NCI-H2196 treated with DMSO at 0.1 percent for 48 hours (cell line): Measurements from ENCODE around the gene FBXO44.

ENCODE experiments used
- DNase-seq: peaks from one replicate; lab custom pipeline; 2025; ENCODE audit not compliant: unreplicated experiment; lab: John Stamatoyannopoulos, UW

The FBXO44 gene

DNA sequence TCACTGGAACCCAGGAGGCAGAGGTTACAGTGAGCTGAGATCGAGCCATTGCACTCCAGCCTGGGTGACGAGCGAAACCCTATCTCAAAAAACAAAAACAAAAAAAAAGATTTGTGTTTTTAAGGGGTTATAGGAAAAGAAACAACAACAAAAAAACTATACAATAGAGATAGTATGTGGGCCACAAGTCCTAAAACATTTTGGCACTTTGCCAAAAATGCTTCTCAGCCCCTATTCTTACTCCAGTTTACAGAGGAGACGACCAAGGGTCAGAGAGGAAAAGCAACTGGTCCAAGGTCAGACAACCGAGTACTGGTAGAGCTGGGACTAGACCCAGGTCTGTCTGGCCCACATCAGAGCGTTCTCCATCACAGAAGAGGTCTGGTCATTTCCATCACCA lies 3.0 kb downstream of the FBXO44 start:
- no peak for DNase-seq

DNA sequence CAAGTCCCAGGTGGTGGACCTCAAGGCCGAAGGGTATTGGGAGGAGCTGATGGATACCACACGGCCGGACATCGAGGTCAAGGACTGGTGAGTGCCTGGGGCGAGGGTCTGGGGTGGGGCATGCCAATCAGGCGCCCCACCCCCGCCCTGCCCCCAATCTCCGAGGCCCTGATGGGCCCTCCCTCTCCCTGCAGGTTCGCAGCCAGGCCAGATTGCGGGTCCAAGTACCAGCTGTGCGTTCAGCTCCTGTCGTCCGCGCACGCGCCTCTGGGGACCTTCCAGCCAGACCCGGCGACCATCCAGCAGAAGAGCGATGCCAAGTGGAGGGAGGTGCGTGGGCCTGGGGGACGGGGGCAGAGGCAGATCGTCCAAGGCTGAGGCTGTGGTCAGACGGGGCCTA lies 3.9 kb downstream of the FBXO44 start:
- no peak for DNase-seq

DNA sequence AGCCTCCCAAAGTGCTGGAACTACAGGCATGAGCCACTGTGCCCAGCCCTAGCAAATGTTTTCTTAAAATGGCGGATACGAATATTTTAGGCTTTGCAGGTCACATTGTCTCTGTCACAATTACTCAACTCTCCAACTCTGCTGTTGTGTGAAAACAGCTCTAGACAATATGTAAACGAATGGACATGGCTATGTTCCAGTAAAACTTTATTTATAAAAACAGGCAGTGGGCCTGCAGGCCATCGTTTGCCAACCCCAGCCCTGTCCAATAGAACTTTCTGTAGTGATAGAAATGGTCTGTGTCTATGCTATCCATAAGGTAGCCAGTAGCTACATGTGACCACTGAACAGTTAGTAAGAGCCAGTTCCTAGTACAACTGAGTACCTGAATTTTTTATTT lies 5.1 kb downstream of the FBXO44 start:
- no peak for DNase-seq

DNA sequence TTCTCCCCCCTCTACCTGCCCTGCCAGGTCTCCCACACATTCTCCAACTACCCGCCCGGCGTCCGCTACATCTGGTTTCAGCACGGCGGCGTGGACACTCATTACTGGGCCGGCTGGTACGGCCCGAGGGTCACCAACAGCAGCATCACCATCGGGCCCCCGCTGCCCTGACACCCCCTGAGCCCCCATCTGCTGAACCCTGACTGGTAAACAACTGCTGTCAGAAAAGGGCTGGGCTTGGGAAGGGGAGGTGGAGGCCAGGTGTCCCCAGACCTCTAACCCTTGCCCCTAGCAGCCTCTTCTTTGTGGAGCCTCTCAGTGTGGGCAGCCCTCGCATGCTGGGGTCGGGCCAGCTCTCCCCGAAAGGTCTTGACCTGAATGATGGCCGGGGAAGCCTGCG lies 6.4 kb downstream of the FBXO44 start:
- DNase-seq, result no peak

DNA sequence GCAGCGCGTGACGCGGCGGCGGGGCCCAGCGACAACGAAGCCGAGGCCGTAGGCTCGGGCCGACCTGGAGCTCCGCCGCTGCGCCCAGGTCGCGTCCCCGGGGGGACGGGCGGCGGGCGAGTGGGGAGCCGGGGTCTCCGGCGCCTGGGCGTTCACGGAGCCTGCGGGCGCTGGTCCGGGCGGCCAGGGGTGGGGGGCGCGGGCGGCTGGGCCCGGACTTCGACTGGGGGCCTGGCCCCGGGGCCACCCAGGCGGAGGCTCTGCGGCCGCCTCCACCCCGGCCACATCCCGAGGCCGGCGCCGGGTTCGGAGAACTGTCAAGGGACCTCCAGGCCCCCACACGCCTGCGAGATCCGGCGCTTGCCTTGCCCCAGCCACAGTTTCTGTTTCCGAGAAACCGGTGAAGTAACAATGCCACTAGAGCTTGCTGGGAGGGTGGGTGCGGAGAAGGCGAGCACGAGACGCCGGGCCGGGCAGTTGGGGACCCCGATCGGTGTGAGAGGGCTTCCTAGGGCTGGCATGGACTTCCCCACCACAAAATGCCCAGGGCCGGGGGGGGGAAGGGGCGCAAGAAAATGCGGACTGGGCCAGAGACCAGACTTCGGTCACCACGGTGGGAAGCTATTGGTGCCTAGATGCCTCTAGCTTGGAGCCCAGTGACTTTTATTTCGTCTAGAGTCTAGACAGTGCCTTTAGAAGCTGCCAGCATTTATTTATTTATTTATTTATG lies 9.8 kb downstream of the FBXO44 start:
- DNase-seq, result peak; percentile 10

DNA sequence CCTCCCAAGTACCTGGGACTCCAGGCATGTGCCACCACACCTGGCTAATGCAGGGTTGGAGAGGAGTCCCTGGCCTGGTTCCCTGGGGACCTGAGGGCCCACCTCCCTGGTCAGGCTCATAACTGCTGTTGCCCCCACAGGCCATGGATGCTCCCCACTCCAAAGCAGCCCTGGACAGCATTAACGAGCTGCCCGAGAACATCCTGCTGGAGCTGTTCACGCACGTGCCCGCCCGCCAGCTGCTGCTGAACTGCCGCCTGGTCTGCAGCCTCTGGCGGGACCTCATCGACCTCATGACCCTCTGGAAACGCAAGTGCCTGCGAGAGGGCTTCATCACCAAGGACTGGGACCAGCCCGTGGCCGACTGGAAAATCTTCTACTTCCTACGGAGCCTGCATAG lies 13.8 kb downstream of the FBXO44 start:
- DNase-seq, result no peak

DNA sequence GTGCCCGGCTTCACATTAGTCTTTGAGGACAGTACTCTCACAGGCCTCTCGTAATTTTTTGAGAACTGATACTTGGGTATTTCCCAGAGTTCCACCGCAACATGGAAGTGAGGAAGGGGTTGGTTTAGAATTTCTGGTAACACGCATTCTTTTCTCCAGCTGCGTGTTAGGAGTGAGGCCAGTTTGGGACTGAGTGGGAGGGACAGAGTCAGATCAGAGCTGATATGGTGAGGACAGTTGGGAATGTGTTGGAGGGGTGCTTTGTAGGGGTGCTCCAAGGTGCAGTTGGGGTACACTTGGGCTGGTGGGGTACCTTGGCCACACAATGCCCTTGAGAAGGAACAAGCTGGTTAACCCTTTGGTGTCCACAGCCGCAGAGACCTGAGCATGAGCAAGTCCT lies 16.1 kb downstream of the FBXO44 start:
- no peak for DNase-seq

DNA sequence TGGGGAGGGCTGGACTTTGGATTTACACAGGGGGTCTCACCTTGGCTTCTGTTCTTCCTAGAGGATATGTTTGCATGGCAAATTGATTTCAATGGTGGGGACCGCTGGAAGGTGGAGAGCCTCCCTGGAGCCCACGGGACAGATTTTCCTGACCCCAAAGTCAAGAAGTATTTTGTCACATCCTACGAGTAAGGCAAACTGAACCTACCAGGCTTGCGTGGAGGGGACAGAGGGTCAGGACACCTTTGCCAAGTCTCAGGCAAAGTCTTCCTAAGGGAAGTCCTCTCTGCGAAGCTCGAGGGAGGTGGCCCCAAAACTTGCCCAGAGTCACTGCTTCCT lies 16.5 kb downstream of the FBXO44 start:
- no peak for DNase-seq

DNA sequence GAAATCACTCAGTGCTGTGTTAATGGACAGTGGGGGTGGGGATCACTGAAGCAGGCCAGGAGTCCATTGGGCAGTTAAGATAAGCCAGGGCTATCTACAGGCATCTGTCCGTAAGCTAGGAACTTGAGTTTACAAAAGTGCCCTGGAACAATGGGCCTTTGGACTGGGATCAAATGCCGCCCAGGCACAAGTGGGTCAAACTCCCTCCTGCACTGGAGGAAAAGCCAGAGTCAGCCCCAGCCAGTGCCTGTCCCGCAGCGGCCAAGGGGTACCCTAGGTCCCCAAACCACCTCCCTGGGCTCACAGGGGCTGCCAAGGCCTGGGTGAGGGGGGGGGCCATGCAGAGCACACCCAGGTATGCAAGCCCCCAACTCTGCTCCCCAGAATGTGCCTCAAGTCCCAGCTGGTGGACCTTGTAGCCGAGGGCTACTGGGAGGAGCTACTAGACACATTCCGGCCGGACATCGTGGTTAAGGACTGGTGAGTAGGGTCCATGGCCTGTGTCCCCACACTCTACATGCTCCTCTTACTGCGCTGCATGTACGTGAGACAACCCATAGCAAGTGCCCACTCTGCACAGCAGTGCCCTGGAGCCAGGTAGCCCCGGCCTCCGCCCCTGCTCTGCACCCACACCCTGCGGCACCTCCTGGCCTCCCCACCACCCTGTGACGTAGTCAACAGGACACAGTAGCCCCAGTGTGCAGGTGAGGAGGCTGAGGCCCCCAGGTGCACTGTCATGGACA lies 17.0 kb downstream of the FBXO44 start:
- DNase-seq, result no peak

DNA sequence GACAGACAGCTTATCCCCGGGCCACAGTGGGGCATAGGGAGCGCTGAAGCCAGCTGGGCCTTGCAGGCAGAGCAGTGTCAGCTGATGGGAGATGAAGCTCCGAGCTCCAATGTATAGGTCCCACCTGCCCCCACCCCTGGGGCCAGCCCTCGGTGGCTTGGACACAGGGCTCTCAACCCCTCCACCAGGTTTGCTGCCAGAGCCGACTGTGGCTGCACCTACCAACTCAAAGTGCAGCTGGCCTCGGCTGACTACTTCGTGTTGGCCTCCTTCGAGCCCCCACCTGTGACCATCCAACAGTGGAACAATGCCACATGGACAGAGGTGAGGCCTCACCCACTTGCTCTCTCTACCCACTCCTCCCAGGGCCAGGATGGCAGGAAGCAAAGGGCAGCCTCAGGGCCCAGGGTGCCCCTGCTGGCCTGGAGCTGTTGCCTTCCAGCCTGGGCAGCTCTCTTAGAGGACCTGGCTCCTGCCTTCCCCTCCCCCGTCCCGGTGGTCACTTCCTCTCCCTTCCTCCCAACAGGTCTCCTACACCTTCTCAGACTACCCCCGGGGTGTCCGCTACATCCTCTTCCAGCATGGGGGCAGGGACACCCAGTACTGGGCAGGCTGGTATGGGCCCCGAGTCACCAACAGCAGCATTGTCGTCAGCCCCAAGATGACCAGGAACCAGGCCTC lies 18.6 kb downstream of the FBXO44 start:
- no peak for DNase-seq

DNA sequence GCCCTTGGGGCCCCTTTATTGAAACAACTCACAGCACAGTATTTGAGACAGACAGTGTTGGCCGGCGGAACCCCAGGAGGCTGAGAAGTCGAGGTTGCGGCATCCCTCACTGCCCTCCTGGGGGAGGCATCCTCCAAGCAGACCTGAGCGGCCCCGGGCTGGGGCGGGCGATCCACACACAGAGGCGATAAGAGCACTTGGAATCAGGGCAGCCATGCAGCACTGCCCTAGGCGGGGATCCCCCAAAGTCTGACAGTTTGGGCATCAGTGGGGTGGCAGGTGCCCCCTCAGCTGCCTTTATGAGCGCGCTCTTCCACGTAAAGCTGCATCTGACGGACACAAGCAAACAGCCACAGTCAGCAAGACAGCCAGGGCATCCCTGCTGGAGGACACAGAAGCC lies 19.8 kb downstream of the FBXO44 start:
- no peak for DNase-seq

DNA sequence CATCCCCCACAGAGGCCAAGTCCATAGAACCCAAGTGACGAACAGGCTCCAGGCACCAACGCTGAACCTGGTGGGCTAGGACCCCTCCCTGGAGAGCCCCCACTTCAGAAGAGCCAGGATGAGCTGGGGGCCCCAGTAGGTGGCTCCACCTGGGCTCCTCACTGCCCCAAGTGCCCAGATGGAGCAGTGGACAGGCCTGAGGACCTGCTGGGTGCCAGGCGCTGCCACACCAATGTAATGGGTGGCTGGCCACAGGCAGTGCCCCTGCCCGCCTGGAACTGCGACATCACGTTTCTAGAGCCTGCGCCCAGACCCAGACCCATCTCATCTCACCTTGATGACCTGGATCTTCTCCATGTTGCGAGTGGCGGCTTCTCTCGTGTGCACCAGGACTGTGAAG lies 20.6 kb downstream of the FBXO44 start:
- no peak for DNase-seq

DNA sequence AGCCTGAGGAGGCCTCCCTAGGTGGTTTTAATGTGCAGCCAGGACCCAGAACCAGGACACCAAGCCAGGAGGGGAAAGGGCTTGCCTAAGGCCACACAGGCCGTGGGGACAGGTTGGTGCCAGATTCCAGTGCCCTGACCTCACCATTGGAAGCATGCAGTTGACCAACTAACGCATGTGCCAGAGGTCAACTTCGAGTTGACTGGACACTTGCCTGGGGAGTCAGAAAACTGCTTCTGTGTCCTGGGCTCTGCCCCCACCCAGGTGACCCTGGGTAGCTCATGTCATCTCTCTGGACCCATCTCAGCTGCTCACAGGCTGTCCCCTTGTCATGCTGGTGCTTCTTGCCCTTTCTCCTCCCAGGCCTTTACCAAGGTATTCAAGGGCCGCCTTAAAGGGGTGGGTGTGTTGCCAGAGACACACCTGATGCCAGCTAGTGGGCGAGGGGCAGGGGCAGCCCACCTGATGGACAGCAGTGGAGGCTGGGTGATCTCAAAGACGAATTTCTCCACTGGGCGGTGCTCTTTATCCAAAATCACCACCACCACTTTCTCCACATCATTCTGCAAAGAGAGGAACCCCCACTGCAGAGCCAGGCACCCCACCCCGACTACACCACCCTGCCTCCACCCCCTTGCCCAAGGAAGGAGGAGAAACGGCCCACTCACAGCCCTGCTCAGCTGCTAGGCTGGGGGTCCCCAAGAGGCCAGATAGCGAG lies 21.9 kb downstream of the FBXO44 start:
- DNase-seq, result no peak

DNA sequence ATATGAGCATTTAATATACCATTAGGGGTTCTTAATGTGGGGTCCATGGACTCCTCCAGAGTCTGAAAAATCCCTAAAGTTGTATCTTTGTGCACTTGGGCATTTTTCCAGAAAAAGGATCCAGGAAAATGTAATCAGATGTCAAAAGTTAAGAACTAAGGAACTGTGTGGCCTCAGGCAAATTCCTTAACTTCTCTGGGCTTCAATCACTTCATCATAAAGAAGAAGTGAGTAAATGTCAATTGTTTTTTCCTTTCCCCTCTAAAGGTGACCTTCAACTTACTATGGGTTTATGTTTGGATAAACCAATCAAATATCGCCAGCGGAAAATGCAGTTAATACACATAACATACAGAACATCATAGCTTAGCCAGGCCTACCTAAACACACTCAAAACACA lies 23.8 kb downstream of the FBXO44 start:
- DNase-seq, result no peak

DNA sequence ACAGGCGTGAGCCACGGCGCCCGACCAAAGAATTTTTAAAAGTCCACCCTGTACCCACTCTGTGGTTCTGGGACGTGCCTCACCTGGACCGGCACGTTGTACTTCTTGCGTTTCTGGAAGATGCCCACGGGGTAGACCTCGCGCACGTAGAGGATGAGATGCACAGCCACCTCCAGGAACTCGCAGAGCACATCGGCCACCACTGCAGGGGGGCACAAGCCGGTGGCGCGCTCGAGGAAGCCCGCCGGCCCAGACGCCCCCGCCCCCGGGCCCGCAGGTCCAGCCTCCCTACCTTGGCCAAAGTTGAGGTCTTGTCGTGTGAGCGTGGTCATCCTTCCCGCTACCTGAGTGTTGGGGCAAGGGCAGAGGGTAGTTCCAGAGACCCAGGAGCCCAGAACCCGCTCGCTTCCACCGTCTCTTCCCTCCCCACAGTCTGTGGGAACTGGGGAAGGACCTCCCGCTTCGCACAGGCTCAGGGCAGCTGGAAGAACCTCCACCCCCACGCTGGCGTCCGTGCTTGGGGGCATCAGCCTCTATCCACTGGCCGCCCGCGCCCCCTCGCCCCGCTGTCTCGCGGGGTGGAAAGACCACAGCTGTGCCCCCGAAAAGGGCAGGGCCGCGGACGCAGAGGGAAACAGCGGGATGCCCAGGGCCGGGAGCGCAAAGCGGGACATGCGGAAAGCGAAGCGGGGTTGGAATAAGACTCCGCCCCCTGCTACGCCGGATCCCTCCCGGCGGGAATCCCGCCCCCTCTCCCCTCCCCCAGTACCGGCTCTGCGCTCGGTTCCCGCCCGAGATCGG lies 25.8 kb downstream of the FBXO44 start:
- DNase-seq, result no peak

DNA sequence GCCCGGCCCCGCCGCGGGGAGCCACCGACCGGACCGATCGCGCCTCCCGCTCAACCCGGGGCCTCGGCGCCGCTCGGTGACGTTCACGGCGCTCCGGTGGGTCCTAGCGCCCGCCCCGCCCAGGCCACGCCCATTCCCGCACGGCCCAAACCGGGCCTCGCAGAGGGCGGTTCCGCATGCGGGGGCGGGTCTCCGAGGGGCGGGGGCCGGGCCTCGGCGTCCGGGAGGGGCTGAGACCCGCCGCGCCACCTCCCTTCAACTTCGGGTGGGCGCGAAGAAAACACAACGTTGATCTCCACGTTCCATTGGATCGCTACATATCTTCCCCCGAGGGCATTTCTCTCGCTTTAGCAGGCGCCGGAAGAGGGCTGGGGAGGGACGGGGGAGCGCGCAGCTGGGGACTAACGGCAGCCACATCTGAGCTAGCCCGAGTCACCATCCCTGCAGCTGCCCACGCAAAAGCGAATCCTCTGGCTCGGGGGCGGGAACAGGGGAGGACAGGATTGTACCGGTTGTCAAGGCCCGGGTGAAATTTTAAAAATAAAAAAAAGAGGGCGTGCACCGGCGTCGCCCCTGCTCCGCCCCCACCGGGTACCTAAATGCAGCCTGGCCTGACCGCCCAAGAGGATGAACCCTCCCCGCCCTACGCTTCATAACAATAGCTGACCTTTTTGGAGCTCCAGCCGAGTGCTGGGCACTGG lies 26.5 kb downstream of the FBXO44 start, which contains the start of gene MAD2L2:
Gene MAD2L2, minus strand, starts transcription at position 78 of the 701 bp plus-strand sequence. CDS start 547 bp downstream, outside the sequence.
- peak; percentile 88 for DNase-seq

DNA sequence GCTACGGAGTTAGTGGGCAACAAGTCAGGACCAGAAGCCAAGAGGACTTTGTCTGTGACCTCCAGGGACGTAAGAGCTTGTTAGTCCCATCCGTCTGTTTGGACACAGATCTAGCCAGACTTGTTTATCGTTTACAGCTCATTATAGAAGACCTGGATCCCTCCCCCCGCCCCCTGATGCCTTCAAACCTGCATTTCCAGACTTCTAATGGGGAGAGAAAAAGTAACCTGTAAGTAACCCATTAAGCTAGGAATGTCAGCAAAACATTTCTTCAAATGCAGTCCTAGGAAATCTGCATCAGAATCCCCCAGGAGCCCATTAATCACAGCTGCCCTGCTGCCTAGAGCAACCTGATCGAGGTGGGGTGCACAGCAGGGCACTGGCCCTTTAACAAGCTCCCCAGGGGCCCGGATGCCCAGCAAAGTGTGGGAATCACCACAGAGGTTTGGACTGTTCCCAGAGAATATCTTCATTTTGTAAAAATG lies 27.7 kb downstream of the FBXO44 start:
- no peak for DNase-seq

DNA sequence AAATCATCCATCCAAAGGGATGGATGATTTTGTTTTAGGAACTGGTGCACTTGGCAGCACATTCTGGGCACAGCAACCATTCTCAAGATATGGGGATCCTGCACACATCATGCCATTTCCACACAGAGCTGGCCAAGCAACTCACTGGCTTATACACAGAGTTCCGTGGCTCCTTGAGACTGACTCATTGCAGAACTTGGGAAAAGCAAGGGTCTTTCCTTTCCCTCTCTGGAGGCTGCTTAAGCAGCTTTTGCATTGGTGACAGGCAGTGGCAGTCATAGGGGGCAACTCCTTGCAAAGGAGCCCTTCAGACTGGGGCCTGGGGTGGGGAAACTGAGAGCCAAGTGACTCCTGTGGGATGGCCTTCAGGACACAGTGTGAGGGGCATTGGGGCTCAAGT lies 28.1 kb downstream of the FBXO44 start:
- no peak for DNase-seq

DNA sequence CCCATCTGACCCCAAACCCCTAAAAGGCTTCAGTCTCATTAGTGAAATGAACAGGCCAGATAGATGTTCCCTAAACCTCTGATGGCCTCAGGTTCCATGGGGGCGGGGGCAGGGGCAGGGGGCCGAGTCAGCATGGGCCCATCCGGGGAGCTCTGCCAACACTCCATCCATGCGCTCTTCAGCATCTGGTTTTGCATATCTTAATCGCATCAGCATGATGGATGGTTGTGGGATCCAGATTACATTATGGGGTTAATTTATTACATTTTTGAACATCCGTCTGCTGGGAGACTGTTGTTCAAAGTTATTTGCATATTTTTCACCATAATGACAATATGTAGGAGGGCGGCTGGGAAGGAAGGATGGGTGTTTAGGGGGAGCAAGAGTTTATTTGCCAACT lies 29.4 kb downstream of the FBXO44 start:
- no peak for DNase-seq

DNA sequence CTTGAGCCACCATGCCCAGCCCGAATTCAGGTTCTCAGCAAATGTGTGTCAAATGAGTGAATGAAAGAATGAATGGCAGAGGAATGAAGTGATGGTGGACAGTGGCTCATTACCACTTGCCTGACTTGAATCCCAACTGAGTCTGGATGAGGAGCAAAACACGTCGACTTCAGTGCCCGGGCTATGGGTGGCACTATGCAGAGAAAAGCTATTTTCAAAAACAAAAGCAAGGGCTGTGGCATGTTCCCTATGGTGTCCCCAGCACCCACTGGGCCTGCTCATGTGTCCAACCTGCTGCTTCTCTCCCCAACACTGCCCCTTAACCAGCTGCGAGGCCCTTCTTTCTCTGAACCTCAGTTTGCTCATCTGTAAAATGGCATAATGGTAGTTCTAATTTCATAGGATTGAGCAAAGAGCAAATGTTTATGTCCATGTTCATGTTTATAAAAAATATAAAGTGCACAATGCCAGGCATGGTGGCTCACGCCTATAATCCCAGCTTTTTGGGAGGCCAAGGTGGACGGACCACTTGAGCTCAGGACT lies 30.6 kb downstream of the FBXO44 start:
- DNase-seq, result no peak
